Parathyroid adenoma (tissue), 2 donors: ENCODE data around the gene PANX2.

Experiments
- H2AFZ ChIP-seq: fragments of 300-600 bp; sonication (generic); one replicate; pipeline ENCODE4 v1.7.0; 2017; ENCODE audit warnings: antibody characterized with exemption, mild to moderate bottlenecking
- H3K27ac ChIP-seq: fragments of 300-600 bp; sonication (generic); one replicate; pipeline ENCODE4 v1.7.0; 2017
- H3K27me3 ChIP-seq: fragments of 300-600 bp; sonication (generic); one replicate; pipeline ENCODE4 v1.7.0; 2017; ENCODE audit warnings: low read length; ENCODE audit not compliant: control insufficient read depth, insufficient read depth
- H3K36me3 ChIP-seq: fragments of 300-600 bp; sonication (generic); one replicate; pipeline ENCODE4 v1.7.0; 2017; ENCODE audit warnings: low read length; ENCODE audit not compliant: control insufficient read depth, insufficient read depth
- H3K4me1 ChIP-seq: fragments of 300-600 bp; sonication (generic); one replicate; pipeline ENCODE4 v1.7.0; 2017; ENCODE audit warnings: control low read depth
- H3K4me2 ChIP-seq: fragments of 300-600 bp; sonication (generic); one replicate; pipeline ENCODE4 v1.7.0; 2017; ENCODE audit warnings: low read length
- H3K4me3 ChIP-seq: fragments of 300-600 bp; sonication (generic); one replicate; pipeline ENCODE4 v1.7.0; 2017; ENCODE audit warnings: low read depth, low read length
- H3K79me2 ChIP-seq: fragments of 300-600 bp; sonication (generic); one replicate; pipeline ENCODE4 v1.7.0; 2017; ENCODE audit warnings: control low read depth
- H3K9ac ChIP-seq: fragments of 300-600 bp; sonication (generic); one replicate; pipeline ENCODE4 v1.7.0; 2017; ENCODE audit warnings: mild to moderate bottlenecking
- H3K9me3 ChIP-seq: fragments of 300-600 bp; sonication (generic); one replicate; pipeline ENCODE4 v1.7.0; 2017; ENCODE audit warnings: low read length; ENCODE audit not compliant: control insufficient read depth
- TF ChIP-seq, protein P1 (sequence below): fragments of 300-600 bp; sonication (generic); IDR thresholded peaks from one replicate; pipeline ENCODE4 v1.7.0; 2017; ENCODE audit warnings: antibody characterized with exemption, mild to moderate bottlenecking
- donor health status: primary hyperparathyroidism.

The PANX2 gene

DNA sequence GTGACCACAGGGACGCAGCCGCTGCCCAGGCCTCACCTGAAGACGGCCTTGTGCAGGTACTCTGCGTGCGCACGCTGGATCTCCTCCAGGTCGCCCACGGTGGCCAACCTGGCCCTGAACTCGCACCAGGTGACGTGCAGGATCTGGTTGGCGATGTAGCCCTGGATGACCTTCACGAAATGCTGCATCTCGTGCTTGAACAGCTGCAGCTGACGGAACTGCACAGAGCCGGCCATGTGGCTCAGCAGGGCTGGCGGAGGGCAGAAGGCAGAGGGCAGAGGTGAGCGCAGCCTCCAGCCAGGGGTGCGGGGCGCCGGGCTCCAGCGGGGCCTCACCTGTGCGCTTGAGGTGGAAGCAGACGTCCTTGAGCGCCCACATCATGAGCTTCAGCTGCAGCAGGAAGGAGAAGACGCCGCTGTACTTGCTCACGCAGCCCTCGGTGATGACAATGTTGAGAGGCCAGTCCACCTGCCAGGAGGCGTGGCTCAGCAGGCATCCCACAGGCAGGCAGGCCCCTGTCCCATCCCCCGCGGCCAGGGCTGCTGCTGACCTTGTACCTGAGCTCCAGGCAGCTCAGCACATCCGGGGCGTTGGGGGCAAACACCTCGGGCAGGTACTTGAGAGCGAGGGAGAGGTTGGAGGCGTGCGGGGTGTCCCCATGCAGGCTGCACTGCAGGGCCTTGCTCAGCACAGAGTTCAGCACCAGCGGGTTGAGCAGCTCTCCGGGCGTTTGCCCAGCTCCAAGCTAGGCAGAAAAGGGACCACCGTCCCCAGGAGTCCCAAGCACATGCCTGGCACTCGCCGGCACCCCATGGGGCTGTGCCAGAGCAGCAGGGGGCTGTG is 47.8 kb downstream of the PANX2 start:
- TF ChIP-seq, protein P1, sequence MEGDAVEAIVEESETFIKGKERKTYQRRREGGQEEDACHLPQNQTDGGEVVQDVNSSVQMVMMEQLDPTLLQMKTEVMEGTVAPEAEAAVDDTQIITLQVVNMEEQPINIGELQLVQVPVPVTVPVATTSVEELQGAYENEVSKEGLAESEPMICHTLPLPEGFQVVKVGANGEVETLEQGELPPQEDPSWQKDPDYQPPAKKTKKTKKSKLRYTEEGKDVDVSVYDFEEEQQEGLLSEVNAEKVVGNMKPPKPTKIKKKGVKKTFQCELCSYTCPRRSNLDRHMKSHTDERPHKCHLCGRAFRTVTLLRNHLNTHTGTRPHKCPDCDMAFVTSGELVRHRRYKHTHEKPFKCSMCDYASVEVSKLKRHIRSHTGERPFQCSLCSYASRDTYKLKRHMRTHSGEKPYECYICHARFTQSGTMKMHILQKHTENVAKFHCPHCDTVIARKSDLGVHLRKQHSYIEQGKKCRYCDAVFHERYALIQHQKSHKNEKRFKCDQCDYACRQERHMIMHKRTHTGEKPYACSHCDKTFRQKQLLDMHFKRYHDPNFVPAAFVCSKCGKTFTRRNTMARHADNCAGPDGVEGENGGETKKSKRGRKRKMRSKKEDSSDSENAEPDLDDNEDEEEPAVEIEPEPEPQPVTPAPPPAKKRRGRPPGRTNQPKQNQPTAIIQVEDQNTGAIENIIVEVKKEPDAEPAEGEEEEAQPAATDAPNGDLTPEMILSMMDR, result no peak
- Histone ChIP-seq H3K79me2 (no peaks in the 10 kb centered on the region), H3K27me3 (no peaks in the 10 kb centered on the region), H2AFZ (no peak overlapping the region), H3K4me1 (no peaks in the 10 kb centered on the region), H3K36me3 (no peaks in the 10 kb centered on the region), H3K4me3 (no peak overlapping the region), H3K9me3 (no peaks in the 10 kb centered on the region), H3K27ac (no peak overlapping the region), H3K4me2 (no peak overlapping the region), H3K9ac (no peak overlapping the region)

DNA sequence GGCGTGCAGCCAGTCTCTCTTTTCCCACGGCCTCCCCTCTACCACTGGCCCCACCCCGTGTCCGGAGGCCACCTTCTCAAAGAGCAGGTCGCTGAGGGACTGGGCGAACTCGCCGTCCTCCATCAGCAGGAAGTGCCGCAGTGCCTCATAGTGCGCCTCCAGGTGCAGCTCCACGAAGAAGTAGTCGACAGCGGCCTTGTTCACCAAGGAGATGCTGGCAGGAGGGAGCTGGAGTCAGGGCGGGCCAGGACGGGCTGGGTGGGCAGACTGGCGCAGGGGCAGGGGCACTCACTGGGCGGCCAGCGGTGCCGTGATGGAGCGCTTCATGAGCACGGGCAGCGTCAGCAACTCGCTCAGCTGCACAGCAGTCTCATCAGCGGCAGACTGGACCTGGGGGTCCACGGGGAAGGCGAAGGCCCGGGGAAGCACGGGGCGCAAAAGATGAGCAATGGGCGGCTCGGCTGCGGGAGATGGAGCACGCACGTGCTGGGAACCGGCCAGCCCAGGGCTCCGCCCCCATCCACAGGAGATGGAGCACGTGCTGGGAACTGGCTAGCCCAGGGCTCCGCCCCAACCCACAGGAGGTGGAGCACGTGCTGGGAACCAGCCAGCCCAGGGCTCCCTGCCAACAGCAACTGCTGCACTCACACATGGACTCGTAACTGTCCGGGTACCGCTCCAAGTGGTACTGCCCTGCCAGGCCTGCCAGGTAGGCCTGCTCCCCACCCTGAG is 48.6 kb downstream of the PANX2 start:
- Histone ChIP-seq H3K79me2 (no peaks in the 10 kb centered on the region), H2AFZ (no peak overlapping the region), H3K4me3 (no peak overlapping the region), H3K9ac (no peak overlapping the region), H3K9me3 (no peaks in the 10 kb centered on the region), H3K4me2 (no peak overlapping the region), H3K4me1 (no peaks in the 10 kb centered on the region), H3K27ac (no peak overlapping the region), H3K36me3 (no peaks in the 10 kb centered on the region), H3K27me3 (no peaks in the 10 kb centered on the region)
- TF ChIP-seq, protein P1, result no peak

DNA sequence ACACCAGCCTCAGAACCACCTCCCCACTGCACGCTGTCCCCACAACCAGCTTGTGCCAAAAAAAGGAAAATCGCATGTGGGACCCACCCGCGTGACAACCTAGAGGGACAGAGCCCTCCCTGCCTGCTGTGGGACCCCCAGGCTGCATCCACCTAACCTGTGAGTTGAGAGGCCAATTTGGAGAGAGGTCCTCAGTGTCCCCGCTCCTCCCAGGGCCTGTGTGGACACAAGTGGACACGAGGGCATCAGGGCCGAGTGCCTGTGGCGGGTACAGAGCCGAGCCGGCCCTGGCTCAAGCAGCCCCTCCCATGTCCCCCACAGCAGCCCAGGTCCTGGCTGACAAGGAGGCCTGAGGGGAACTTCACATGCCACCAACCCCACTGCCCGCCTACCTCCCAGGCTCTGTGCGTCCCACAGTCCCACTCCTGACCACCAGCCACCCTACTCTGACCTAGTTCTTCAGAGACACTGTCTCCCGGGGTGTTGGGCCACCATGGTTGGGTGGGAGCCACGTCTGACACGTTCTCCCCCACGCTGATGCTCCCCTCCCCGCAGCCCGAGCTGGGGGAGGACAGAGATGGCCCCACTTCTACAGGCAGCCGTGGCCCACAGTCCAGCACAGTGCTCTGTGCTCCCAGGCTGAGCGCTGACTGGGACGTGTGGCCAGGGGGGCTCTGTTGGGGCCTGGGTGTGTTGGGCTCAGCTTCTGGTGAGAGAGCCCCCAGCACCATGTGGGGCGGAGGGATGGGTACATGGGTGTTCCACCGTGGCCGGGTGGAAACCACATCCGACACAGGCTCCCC is 49.5 kb downstream of the PANX2 start:
- H3K27me3 ChIP-seq, result no peaks in the 10 kb centered on the region
- H2AFZ ChIP-seq, result no peak overlapping the region
- H3K9me3 ChIP-seq, result no peaks in the 10 kb centered on the region
- no peaks in the 10 kb centered on the region for H3K79me2 ChIP-seq
- no peak overlapping the region for H3K4me2 ChIP-seq
- H3K27ac ChIP-seq, result no peak overlapping the region
- TF ChIP-seq, protein P1, result no peak
- H3K9ac ChIP-seq, result no peak overlapping the region
- H3K4me3 ChIP-seq, result no peak overlapping the region
- H3K4me1 ChIP-seq, result no peaks in the 10 kb centered on the region
- H3K36me3 ChIP-seq, result no peaks in the 10 kb centered on the region

DNA sequence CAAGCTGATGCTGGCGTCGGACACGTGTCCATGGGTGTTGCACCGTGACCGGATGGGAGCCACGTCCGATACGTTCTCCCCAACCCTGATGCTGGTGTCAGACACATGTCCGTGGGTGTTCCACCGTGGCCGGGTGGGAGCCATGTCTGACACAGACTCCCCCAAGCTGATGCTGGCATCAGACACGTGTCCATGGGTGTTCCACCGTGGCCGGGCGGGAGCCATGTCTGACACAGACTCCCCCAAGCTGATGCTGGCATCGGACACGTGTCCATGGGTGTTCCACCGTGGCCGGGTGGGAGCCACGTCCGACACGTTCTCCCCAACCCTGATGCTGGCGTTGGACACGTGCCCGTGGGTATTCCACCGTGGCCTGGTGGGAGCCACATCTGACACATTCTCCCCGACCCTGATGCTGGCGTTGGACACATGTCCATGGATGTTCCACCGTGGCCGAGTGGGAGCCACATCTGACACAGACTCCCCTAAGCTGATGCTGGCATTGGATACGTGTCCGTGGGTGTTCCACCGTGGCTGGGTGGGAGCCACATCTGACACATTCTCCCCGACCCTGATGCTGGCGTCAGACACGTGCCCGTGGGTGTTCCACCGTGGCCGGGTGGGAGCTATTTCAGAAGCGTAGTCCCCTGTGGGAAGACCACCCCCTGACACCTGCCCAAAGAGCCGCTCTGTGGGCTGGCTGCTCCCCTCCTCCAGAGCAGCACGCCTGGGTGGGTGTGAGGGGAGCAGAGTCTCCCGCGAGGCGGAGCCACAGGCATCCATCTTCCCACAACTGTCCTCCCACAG is 50.3 kb downstream of the PANX2 start:
- TF ChIP-seq, protein P1, result no peak
- H3K9me3 ChIP-seq, result no peaks in the 10 kb centered on the region
- H3K36me3 ChIP-seq, result no peaks in the 10 kb centered on the region
- H3K79me2 ChIP-seq, result no peaks in the 10 kb centered on the region
- no peak overlapping the region for H2AFZ ChIP-seq
- H3K27me3 ChIP-seq, result no peaks in the 10 kb centered on the region
- no peak overlapping the region for H3K4me3 ChIP-seq
- H3K27ac ChIP-seq, result no peak overlapping the region
- no peak overlapping the region for H3K9ac ChIP-seq
- H3K4me1 ChIP-seq, result no peaks in the 10 kb centered on the region
- no peak overlapping the region for H3K4me2 ChIP-seq
